Upper lobe of left lung (tissue), 6 donors: ENCODE measurements around the gene TCF7L2. TPM values are rescaled to one million over a fixed set of nuclear protein-coding genes. Genes with fewer than 3 reads are reported as not detected.

Source experiments
- ATAC-seq, 2 donors: fragments of 200-7000 bp; cut with Tn5 transposase; one replicate each; pipeline ENCODE4 v1.9.1; 2022; ENCODE audit warnings: mild to moderate bottlenecking in 2 of 2, moderate library complexity in 2 of 2; ENCODE audit not compliant: low FRiP score in 2 of 2
- DNase-seq, 2 donors: peaks; one replicate each; pipeline ENCODE4 v3.0.0-alpha.2; 2019 to 2020
- H3K27ac ChIP-seq, 4 donors: fragments of 200-600 bp; sonication (generic); one replicate each; pipeline ENCODE4 v1.5.1; 2016 to 2019
- H3K27me3 ChIP-seq, 4 donors: fragments of 200-600 bp; sonication (generic); one replicate each; pipeline ENCODE4 v1.5.1; 2017 to 2019
- H3K36me3 ChIP-seq, 4 donors: fragments of 200-600 bp; sonication (generic); one replicate each; pipeline ENCODE4 v1.5.1; 2016 to 2019
- H3K4me1 ChIP-seq, 4 donors: fragments of 200-600 bp; sonication (generic); one replicate each; pipeline ENCODE4 v1.5.1; 2018 to 2019
- H3K4me3 ChIP-seq, 4 donors: fragments of 200-600 bp; sonication (generic); one replicate each; pipeline ENCODE4 v1.5.1; 2017 to 2019; ENCODE audit warnings: mild to moderate bottlenecking in 2 of 4, moderate library complexity in 1 of 4
- H3K9me3 ChIP-seq, 4 donors: fragments of 200-600 bp; sonication (generic); one replicate each; pipeline ENCODE4 v1.5.1; 2018 to 2019
- EP300 ChIP-seq, 4 donors: sonication (generic); formaldehyde crosslinking; IDR thresholded peaks; one replicate each; pipeline ENCODE4 v1.5.1; 2017; ENCODE audit warnings: antibody characterized with exemption in 4 of 4, control low read depth in 2 of 4
- POLR2A ChIP-seq, 4 donors: fragments of 450-650 bp; IDR thresholded peaks; one replicate each; pipeline ENCODE4 v1.5.1; 2016 to 2017; ENCODE audit warnings: antibody characterized with exemption in 4 of 4, mild to moderate bottlenecking in 2 of 4
- POLR2AphosphoS5 ChIP-seq, 2 donors: sonication (generic); formaldehyde crosslinking; IDR thresholded peaks; one replicate each; pipeline ENCODE4 v1.5.1; 2017; ENCODE audit warnings: antibody characterized with exemption in 2 of 2
- WGBS, 2 donors: methylation state at CpG; one replicate each; pipeline ENCODE4 v1.1.5; 2017 to 2018; 5-methylcytosine and 5-hydroxymethylcytosine counted together
- total RNA-seq, 6 donors: library from RNA; depleted of rRNA in 4 of 6; stranded (reverse); fragments of >200 nt in 4 of 6; gene quantifications; one replicate each; pipeline versions ENCODE4 v1.1.0 to v1.2.1, GENCODE V29; 2016 to 2021
- TF ChIP-seq, protein P1 (sequence below), 6 experiments: fragments of 450-650 bp in 4 of 6; fragments of 200-600 bp in 2 of 6; sonication (generic) in 2 of 6; IDR thresholded peaks; one replicate each; pipeline ENCODE4 v1.5.1; 2016 to 2019; ENCODE audit warnings: antibody characterized with exemption in 6 of 6
- donor health status: DM: no; HTN: no; CAD: no; lungs with moderate emphysema.
- donor health status: DM: no; HTN: yes; CAD: no; lungs with severe emphysema.

Gene TCF7L2
- total RNA-seq, 6 donors from 2014 or later = 15.5 to 80.3 (median 48.1) TPM

- Histone ChIP-seq H3K27me3 (no peaks in the 10 kb centered on the region), H3K4me3 (no peak overlapping the region), H3K9me3 (no peaks in the 10 kb centered on the region), H3K36me3 (no peaks in the 10 kb centered on the region), H3K27ac (no peak overlapping the region), H3K4me1 (peaks cover 14 to 27% (median 21%) of the 10 kb centered on the region in 4 donors)
- no peak for TF ChIP-seq POLR2A (IDR thresholded peaks at IDR 0.05)
- TF ChIP-seq, protein P1, sequence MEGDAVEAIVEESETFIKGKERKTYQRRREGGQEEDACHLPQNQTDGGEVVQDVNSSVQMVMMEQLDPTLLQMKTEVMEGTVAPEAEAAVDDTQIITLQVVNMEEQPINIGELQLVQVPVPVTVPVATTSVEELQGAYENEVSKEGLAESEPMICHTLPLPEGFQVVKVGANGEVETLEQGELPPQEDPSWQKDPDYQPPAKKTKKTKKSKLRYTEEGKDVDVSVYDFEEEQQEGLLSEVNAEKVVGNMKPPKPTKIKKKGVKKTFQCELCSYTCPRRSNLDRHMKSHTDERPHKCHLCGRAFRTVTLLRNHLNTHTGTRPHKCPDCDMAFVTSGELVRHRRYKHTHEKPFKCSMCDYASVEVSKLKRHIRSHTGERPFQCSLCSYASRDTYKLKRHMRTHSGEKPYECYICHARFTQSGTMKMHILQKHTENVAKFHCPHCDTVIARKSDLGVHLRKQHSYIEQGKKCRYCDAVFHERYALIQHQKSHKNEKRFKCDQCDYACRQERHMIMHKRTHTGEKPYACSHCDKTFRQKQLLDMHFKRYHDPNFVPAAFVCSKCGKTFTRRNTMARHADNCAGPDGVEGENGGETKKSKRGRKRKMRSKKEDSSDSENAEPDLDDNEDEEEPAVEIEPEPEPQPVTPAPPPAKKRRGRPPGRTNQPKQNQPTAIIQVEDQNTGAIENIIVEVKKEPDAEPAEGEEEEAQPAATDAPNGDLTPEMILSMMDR (IDR thresholded peaks at IDR 0.05) = no peak
- ATAC-seq = no peak
- DNase-seq = no peak
- 69 to 75% methylated on average over 9 of the region's 9 CpGs for WGBS, 2 donors
These were observed 185.0 kb downstream of the TCF7L2 start for GRCh38 chr10:113135025-113135424.

DNA sequence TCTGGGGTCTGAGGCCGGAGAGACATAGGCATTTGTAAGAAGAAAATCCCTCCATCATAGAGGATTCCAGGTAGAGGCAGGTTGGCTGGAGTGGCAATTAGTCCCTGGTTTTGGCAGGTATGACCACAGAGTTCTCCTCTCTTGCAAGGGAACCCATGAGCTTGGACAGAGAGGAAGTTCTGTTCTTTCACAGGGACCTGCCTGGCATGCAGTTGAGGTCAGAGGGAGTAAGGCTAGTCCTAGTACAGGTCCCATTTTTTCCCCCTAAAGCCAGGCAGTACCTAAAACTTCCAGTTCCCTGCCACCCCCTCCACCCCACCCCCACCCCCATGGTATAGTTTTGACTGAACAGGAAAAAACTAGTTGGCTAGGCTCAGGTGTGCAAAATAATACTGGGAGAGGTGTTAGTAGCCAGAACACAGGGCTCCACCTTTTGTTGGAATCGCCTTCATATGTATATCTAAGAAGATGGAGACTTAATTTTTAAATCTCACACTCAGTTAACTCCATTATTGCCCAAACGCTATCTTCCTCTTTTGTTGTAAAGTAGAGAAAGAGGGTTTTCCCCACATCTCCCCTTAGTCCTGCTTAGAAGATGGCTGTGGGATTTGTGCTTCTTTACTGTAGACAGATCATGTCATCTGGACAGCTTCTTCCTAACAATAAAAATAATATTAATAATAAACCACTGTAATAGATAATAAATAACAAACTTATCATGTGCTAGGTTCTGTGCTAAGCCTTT is 188.1 kb downstream of the TCF7L2 start:
- no peak overlapping the region for H3K4me3 ChIP-seq
- no peaks in the 10 kb centered on the region for H3K27me3 ChIP-seq
- no peak for DNase-seq
- no peak overlapping the region for H3K27ac ChIP-seq
- TF ChIP-seq, protein P1 (IDR thresholded peaks at IDR 0.05) = no peak
- no peak for TF ChIP-seq EP300 (IDR thresholded peaks at IDR 0.05)
- no peak for TF ChIP-seq POLR2AphosphoS5 (IDR thresholded peaks at IDR 0.05)
- no peak for TF ChIP-seq POLR2A (IDR thresholded peaks at IDR 0.05)
- ATAC-seq = no peak
- WGBS, 2 donors = 89 to 97% methylated on average over 3 of the region's 3 CpGs
- peaks cover 2 to 13% (median 8%) of the 10 kb centered on the region in 4 donors for H3K4me1 ChIP-seq
- peaks cover 0 to 21% (median 1%) of the 10 kb centered on the region in 4 donors for H3K36me3 ChIP-seq
- no peaks in the 10 kb centered on the region for H3K9me3 ChIP-seq

DNA sequence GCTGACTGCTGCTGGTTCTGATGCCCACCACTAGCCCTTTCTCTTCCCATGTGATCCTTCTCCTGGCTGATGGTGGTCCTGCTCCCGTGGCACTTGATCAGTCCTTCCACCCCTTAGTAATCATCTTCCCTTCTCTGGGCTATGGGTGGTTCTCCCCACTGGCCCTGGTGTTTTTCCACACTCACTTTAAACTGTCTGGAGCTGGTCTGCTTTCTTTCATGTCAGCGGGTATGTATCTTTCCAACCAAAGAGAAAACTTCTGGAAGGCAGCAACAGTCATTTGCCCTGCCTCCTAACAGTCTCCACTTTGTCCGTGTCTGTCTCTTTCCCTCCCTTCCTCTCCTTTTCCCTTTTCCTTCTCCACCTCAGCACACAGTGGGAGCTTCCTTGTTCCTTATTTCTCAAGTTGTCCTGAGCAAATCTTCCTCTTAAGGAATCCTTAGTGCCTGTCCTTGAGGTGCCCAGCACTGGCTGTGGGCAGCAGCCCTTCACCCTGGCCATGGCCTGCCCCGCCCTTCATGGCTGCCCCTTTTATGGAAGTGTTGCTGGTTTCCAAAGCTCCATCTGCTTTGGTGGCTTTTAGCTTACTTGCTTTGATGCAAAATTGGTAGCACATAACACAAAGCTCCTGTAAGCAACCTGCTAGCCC is 189.0 kb downstream of the TCF7L2 start:
- DNase-seq (no peak), ATAC-seq (no peak)
- Histone ChIP-seq H3K36me3 (peaks cover 0 to 28% (median 2%) of the 10 kb centered on the region in 4 donors), H3K9me3 (no peaks in the 10 kb centered on the region), H3K27me3 (no peaks in the 10 kb centered on the region), H3K4me1 (peaks cover 0 to 6% (median 6%) of the 10 kb centered on the region in 4 donors), H3K4me3 (no peak overlapping the region), H3K27ac (no peak overlapping the region)
- 84 to 94% methylated on average over 4 of the region's 4 CpGs for WGBS, 2 donors
- TF ChIP-seq POLR2AphosphoS5 (IDR thresholded peaks at IDR 0.05) = no peak
- no peak for TF ChIP-seq POLR2A (IDR thresholded peaks at IDR 0.05)
- TF ChIP-seq EP300 (IDR thresholded peaks at IDR 0.05) = no peak
- TF ChIP-seq, protein P1 (IDR thresholded peaks at IDR 0.05) = no peak

DNA sequence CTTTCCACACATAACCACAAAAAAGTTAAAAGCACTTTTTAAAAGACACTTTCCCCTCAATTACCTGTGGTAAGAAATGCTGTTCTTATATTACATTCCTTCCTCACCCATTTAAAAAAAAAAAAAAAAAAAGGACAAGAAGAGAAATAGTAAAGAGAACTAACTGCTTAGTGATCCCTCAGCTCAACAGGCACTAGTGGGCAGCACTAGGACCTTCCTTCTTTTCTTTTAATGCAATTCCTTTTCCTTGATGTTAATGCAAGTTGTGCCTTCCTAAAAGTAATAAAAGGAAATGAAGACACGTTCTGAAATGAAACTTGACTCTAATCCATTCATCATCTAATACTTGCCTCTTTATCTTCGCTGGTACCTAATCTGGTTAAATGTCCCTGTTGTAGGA is 189.7 kb downstream of the TCF7L2 start:
- Histone ChIP-seq H3K27ac (no peak overlapping the region), H3K27me3 (no peaks in the 10 kb centered on the region), H3K36me3 (peaks cover 0 to 35% (median 3%) of the 10 kb centered on the region in 4 donors), H3K4me1 (peaks cover 0 to 6% (median 6%) of the 10 kb centered on the region in 4 donors), H3K9me3 (no peaks in the 10 kb centered on the region), H3K4me3 (no peak overlapping the region)
- TF ChIP-seq POLR2A (IDR thresholded peaks at IDR 0.05) (no peak), POLR2AphosphoS5 (IDR thresholded peaks at IDR 0.05) (no peak), EP300 (IDR thresholded peaks at IDR 0.05) (no peak)
- TF ChIP-seq, protein P1 (IDR thresholded peaks at IDR 0.05) = no peak
- WGBS, 2 donors = 52 to 69% methylated on average over 2 of the region's 2 CpGs
- DNase-seq = no peak
- ATAC-seq = no peak
